ENCODE results near the gene CXXC5.

The CXXC5 gene

DNA sequence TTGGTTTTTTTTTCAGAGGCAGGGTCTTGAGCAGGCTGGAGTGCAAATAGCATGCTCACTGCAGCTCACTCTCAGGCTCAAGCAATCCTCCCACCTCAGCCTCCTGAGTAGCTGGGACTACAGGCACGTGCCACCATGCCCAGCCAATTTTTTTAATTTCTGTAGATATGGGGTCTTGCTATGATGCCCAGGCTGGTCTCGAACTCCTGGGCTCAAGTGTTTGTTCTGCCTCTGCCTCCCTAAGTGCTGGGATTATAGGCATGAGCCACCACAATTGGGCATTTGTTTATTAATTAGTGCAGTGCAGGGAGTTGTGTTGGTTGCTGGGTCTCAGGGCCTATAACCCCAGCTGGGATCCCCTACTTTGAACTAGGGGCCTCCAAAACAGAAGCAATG, 47.0 kb downstream of the CXXC5 start:
- H3K4me3 ChIP-seq (ENCODE audit: low read depth, low read length): no peak overlapping the region
- ChIA-PET POLR2A (no interaction called here), CTCF (interaction anchor here (1.5 to 2.9 kb wide), 3 partner anchors 61 to 70 kb away, joined by 4 to 27 read pairs (median 7); no protein-coding TSS in a partner anchor)
- DNase-seq (ENCODE audit: low read depth, low spot score): no peak
- TF ChIP-seq, protein P1, sequence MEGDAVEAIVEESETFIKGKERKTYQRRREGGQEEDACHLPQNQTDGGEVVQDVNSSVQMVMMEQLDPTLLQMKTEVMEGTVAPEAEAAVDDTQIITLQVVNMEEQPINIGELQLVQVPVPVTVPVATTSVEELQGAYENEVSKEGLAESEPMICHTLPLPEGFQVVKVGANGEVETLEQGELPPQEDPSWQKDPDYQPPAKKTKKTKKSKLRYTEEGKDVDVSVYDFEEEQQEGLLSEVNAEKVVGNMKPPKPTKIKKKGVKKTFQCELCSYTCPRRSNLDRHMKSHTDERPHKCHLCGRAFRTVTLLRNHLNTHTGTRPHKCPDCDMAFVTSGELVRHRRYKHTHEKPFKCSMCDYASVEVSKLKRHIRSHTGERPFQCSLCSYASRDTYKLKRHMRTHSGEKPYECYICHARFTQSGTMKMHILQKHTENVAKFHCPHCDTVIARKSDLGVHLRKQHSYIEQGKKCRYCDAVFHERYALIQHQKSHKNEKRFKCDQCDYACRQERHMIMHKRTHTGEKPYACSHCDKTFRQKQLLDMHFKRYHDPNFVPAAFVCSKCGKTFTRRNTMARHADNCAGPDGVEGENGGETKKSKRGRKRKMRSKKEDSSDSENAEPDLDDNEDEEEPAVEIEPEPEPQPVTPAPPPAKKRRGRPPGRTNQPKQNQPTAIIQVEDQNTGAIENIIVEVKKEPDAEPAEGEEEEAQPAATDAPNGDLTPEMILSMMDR (IDR thresholded peaks at IDR 0.05; ENCODE audit: insufficient read depth, low read length, missing control alignments): no peak

DNA sequence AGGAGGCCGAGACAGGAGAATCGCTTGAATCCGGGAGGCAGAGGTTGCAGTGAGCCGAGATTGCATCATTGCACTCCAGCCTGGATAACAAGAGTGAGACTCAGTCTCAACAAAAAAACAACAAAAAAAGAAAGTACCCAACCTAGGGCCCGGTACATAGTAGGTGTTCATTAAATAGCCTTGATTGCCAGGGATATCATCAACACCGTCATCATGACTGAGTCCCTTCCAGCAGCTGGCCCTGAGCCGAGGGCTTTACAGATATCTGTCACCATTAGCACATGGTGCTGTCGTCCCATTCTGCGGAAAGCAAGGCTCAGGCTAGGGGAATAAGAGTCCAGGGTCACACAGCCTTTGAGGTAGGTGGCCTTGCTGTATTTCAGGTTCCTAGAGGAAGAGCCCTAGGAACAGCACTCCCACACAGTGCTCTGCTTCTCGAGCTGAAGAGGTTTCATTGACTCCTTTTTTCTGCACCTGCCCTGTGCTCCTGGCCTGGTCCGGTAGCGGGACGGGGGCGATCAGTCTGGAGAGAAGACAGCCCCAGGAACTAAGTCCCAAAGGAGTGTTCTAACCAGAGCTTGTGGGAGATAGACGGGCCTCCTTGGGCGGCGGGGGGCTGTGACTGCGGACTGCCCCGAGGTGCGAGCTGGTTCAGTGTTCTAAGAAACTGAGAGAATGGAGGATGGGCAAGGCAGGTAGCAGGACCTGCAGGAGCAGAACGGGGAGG, 48.2 kb downstream of the CXXC5 start:
- CTCF ChIA-PET: interaction anchor here (1.2 to 2.9 kb wide), 4 partner anchors 57 to 69 kb away, joined by 4 to 27 read pairs (median 6); no protein-coding TSS in a partner anchor
- TF ChIP-seq, protein P1 (IDR thresholded peaks at IDR 0.05; ENCODE audit: insufficient read depth, low read length, missing control alignments): no peak
- no peak overlapping the region; the same call in 1 of the 2 replicates for H3K4me3 ChIP-seq (ENCODE audit: low read depth, low read length)
- POLR2A ChIA-PET: interaction anchor here (1.0 to 3.2 kb wide), 9 partner anchors 9 to 61 kb away, joined by 3 to 13 read pairs (median 4); partner anchors contain the start of gene CXXC5
- DNase-seq (ENCODE audit: low read depth, low spot score): no peak

DNA sequence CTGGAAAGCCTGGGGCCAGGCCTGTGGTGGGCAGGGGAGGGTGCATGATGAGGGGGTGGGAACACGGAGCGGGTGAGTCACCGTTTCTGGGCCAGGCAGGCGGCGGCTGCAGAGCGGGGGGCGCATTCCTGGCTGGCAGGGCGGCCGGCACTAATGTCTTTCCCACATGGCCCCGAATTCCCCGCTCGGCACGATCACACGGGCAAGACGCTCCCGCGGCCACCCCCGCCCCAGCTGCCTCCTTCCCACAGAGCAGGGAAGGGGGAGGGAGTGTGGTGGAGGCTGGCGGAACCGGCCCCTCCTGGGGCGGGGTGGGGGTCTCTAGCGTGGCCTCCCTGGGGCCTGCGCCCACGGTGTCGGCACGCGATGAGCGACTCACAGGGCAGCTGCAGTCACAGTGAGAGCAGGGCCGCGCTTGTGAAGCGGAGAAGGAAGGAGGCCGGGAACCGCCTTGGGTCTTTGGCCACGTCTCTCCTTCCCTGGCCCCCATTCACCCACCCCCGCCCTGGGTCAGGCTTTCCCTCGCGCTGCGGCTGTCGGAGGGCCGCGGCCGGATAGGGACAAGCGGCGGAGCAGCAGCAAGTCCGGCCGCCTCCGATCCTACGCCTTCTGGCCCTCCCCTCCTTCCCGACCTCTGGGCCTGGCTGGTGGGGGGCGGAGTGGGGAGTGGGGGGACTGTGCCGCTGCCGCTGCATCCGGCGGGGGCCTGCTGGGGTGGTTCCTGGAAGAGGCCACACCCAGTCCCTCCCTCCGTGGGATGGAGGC, 48.9 kb downstream of the CXXC5 start:
- POLR2A ChIA-PET: interaction anchor here (1.0 to 3.2 kb wide), 8 partner anchors 8 to 61 kb away, joined by 3 to 13 read pairs (median 4); partner anchors contain the start of gene CXXC5
- CTCF ChIA-PET: interaction anchor here (1.2 to 2.9 kb wide), 4 partner anchors 58 to 69 kb away, joined by 4 to 27 read pairs (median 6); no protein-coding TSS in a partner anchor
- TF ChIP-seq, protein P1 (IDR thresholded peaks at IDR 0.05; ENCODE audit: insufficient read depth, low read length, missing control alignments): no peak
- peak overlapping the region; percentile 41 for H3K4me3 ChIP-seq (ENCODE audit: low read depth, low read length)
- DNase-seq (ENCODE audit: low read depth, low spot score): peak; percentile 78

DNA sequence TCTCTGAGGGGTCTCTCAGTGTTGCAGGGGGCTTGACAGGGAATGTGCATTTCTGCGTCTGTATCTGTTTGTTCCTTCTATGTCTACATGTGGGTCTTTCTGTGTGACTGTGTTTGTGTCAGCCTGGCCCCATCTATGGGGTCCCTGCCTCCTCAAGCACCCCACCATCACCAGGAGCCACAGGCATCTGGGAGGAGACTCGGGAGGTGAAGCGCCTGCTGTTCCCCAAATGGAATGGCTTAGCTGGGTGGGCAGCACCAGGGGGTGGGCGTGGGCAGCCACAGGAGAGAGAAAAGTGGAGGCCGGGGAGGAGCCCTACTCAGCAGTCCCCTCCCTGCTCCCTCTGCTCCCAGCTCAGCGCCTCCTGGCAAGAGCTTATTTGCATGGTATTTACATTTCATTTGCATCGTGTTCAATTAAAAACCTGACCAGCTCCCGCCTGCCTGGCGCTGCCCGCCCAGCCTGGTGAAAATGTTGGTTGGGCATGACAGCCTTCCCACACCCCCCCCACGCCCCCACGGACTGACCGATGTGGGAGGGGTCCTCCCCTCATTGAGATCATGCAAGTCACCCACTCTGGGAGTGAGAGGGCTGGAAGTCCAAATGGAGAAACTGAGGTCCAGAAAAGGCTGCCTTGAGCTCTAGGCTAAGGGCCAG, 50.5 kb downstream of the CXXC5 start:
- TF ChIP-seq, protein P1 (IDR thresholded peaks at IDR 0.05; ENCODE audit: insufficient read depth, low read length, missing control alignments): no peak

DNA sequence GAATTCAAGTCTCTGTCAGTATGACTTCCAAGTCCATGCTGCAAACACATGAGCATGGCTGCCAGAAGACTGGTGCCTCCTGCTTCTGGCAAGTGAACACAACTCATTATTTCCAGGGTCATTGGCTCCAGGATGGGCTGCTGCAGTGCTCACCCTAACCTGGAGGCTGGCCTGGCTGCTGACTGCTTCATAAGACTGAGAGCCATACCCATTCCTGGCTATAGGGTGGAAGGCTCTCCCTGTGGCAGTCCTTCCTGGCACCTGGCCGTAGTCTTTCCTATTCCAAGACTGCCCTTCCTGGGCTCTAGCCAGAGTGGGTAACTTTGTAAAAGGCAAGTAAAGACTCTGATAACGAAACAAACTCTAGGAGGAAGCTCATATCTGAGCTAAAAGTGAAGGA, 51.2 kb downstream of the CXXC5 start:
- POLR2A ChIA-PET: interaction anchor here (0.6 to 1.4 kb wide), 3 partner anchors 9 to 230 kb away, joined by 3 to 8 read pairs (median 6); no protein-coding TSS in a partner anchor
- no peak overlapping the region for H3K4me3 ChIP-seq (ENCODE audit: low read depth, low read length)
- no peak for DNase-seq (ENCODE audit: low read depth, low spot score)
- TF ChIP-seq, protein P1 (IDR thresholded peaks at IDR 0.05; ENCODE audit: insufficient read depth, low read length, missing control alignments): no peak
- CTCF ChIA-PET: interaction anchor here (1.0 to 6.1 kb wide), 5 partner anchors 11 to 66 kb away, joined by 3 to 41 read pairs (median 6); no protein-coding TSS in a partner anchor

More for the DNA sequence above, 50.5 kb downstream of the CXXC5 start:
- ChIA-PET CTCF (interaction anchor here (0.9 to 6.1 kb wide), 4 partner anchors 8 to 67 kb away, joined by 3 to 41 read pairs (median 4); no protein-coding TSS in a partner anchor), POLR2A (interaction anchor here (0.6 to 3.2 kb wide), 4 partner anchors 10 to 229 kb away, joined by 3 to 11 read pairs (median 7); no protein-coding TSS in a partner anchor)
- peak; percentile 65 for DNase-seq (ENCODE audit: low read depth, low spot score)
- H3K4me3 ChIP-seq (ENCODE audit: low read depth, low read length): no peak overlapping the region
